Erythroblast (primary cell): ENCODE measurements around the gene CYP26B1.

ENCODE experiments used
- DNase-seq, 2 experiments: peaks; one replicate each; lab custom pipeline; 2025; lab: John Stamatoyannopoulos, UW
- GATA1 ChIP-seq: IDR thresholded peaks from 2 replicates; pipeline ENCODE4 v1.6.1; 2011; ENCODE audit warnings: low read depth, mild to moderate bottlenecking, control low read depth, low read length, moderate library complexity
- POLR2A ChIP-seq: IDR thresholded peaks from 2 replicates; pipeline ENCODE4 v1.6.1; 2011; ENCODE audit warnings: mild to moderate bottlenecking, low read length

The CYP26B1 gene

GRCh38 chr2:72134997-72135800 is 12.5 kb downstream of the CYP26B1 start:
- TF ChIP-seq POLR2A, result no peak
- TF ChIP-seq GATA1, result no peak

GRCh38 chr2:72134408-72134996 is 13.2 kb downstream of the CYP26B1 start:
- DNase-seq, result no peak
- TF ChIP-seq GATA1 (no peak), POLR2A (no peak)

More at GRCh38 chr2:72134997-72135800, 12.5 kb downstream of the CYP26B1 start:
- DNase-seq, result no peak

GRCh38 chr2:72133721-72134407 is 13.8 kb downstream of the CYP26B1 start:
- TF ChIP-seq POLR2A, result no peak
- TF ChIP-seq GATA1, result no peak
- DNase-seq, result no peak

GRCh38 chr2:72132981-72133720 is 14.5 kb downstream of the CYP26B1 start:
- TF ChIP-seq GATA1 (no peak), POLR2A (no peak)

GRCh38 chr2:72131916-72132841 is 15.5 kb downstream of the CYP26B1 start:
- no peak for DNase-seq
- TF ChIP-seq POLR2A (no peak), GATA1 (no peak)

More at GRCh38 chr2:72132981-72133720, 14.5 kb downstream of the CYP26B1 start:
- DNase-seq, result no peak

- TF ChIP-seq POLR2A, result no peak
- TF ChIP-seq GATA1, result no peak
- no peak for DNase-seq
These were observed 16.2 kb downstream of the CYP26B1 start for GRCh38 chr2:72131371-72131891.

- DNase-seq, result no peak
- TF ChIP-seq GATA1 (no peak), POLR2A (no peak)
These were observed 16.9 kb downstream of the CYP26B1 start for GRCh38 chr2:72130659-72131360.

GRCh38 chr2:72129681-72130340 is 17.9 kb downstream of the CYP26B1 start:
- DNase-seq, result no peak
- TF ChIP-seq POLR2A (no peak), GATA1 (no peak)

DNA sequence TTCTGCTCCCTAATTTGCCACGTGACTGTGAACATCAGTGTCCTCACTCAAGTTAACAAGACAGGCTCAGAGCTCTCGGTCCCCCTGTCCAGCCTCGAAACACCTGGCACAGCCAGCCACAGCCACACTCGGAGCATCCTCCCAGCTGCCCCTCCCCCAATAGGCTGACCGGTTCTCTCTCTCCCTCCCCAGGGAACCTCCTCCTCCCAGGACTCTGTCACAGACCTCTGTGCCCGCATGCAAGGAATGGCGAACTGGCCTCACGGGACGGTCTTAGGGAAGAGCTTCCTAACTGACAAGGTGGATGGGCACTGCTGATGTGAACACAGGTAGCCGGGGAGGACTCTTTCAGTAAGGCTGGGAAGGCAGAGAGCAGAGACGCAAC is 18.8 kb downstream of the CYP26B1 start:
- no peak for DNase-seq
- no peak for TF ChIP-seq POLR2A
- no peak for TF ChIP-seq GATA1

DNA sequence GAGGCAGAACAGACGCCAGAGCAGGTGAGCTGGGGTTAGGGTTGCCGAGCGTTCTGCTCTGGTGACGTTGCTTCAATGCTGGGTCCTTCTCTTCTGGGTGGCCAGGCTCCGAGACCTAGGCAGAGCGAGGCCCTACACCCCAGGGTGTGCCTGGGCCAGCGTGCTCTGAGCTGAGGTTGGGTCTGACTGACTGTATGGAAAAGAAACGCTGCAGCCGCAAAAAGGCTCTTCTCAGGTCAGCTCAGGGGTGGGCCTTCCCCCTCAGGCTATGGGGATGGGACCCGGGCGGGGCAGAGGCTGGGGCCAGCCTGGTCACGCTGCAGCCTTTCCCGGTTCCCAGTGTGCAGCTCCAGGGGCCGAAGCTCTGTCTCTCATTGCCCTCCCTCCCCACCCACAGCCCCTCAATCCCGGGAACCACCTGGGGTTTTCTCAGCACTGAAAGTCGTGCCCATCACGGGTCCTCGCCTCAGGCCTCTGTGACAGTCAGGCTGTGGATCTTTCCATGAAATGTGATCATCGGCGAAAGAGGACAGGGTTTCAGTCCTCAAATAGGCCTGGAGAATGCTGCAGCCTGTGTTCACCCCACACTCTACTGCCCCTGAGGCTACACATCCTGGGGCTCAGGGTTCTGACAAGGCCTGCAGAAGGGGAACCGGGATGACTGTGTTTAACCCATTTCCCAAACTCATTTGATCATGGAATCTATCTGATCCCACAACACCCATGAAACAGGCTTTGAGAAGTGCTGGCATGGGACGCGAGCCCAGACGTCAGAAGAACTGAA is 19.4 kb downstream of the CYP26B1 start:
- TF ChIP-seq POLR2A (no peak), GATA1 (no peak)
- DNase-seq, result no peak
